Medulla oblongata (tissue), 1 donor: ENCODE data around the gene SREK1IP1.

Experiments
- DNase-seq: peaks from one replicate; pipeline ENCODE4 v3.0.0-alpha.2; 2015; ENCODE audit errors: extremely low spot score

Gene SREK1IP1

GRCh38 chr5:64685866-64686265 lies 82.6 kb downstream of the SREK1IP1 start:
- DNase-seq = no peak

GRCh38 chr5:64682608-64683007 lies 85.9 kb downstream of the SREK1IP1 start:
- no peak for DNase-seq

- no peak for DNase-seq
Measured at GRCh38 chr5:64680289-64680688, 88.2 kb downstream of the SREK1IP1 start.

GRCh38 chr5:64678374-64678773 lies 90.1 kb downstream of the SREK1IP1 start:
- no peak for DNase-seq

GRCh38 chr5:64671678-64672077 lies 96.8 kb downstream of the SREK1IP1 start:
- no peak for DNase-seq

GRCh38 chr5:64670277-64670676 lies 98.2 kb downstream of the SREK1IP1 start:
- no peak for DNase-seq
